MM.1S (cell line): ENCODE data around the gene GSTP1.
A peak's percentile ranks its signal among the peaks of the same experiment; 100 is the strongest.
"Not testable (repeated sequence)": the region's sequence is repeated elsewhere in the genome, so short reads cannot be mapped to it uniquely, and the experiment has no call there.

Experiments
- DNase-seq: peaks from one replicate; pipeline ENCODE4 v3.0.0-alpha.2; 2015
- H2AFZ ChIP-seq: fragments of 300-600 bp; sonication (generic); 2 replicates; pipeline ENCODE4 v1.6.0; 2016; ENCODE audit warnings: antibody characterized with exemption, low read length
- H3F3A ChIP-seq: fragments of 300-600 bp; sonication (generic); 2 replicates; pipeline ENCODE4 v1.6.1; 2016; ENCODE audit warnings: mild to moderate bottlenecking, antibody characterized with exemption, low read length, moderate library complexity, mixed read lengths; ENCODE audit not compliant: insufficient read depth
- H3K27ac ChIP-seq: fragments of 300-600 bp; sonication (generic); 2 replicates; pipeline ENCODE4 v1.5.1; 2016; ENCODE audit warnings: mild to moderate bottlenecking, low read length
- H3K27me3 ChIP-seq: fragments of 300-600 bp; sonication (generic); replicated peaks from 2 replicates; pipeline ENCODE4 v1.6.0; 2016; ENCODE audit warnings: low read length; ENCODE audit not compliant: insufficient read depth
- H3K36me3 ChIP-seq: fragments of 300-600 bp; sonication (generic); replicated peaks from 2 replicates; pipeline ENCODE4 v1.6.1; 2016; ENCODE audit warnings: mild to moderate bottlenecking, low read length, mixed read lengths; ENCODE audit not compliant: insufficient read depth
- H3K4me1 ChIP-seq: fragments of 300-600 bp; sonication (generic); 2 replicates; pipeline ENCODE4 v1.6.1; 2016; ENCODE audit warnings: low read length, mixed read lengths
- H3K4me2 ChIP-seq: fragments of 300-600 bp; sonication (generic); 2 replicates; pipeline ENCODE4 v1.6.0; 2016; ENCODE audit warnings: low read depth, low read length
- H3K4me3 ChIP-seq: fragments of 300-600 bp; sonication (generic); 2 replicates; pipeline ENCODE4 v1.5.1; 2016; ENCODE audit warnings: low read length, mixed read lengths
- H3K79me2 ChIP-seq: fragments of 300-600 bp; sonication (generic); 2 replicates; pipeline ENCODE4 v1.6.1; 2016; ENCODE audit warnings: mixed run types, low read length, mixed read lengths
- H3K9ac ChIP-seq: fragments of 300-600 bp; sonication (generic); 2 replicates; pipeline ENCODE4 v1.6.1; 2016; ENCODE audit warnings: low read length, mixed read lengths
- H3K9me2 ChIP-seq: fragments of 300-600 bp; sonication (generic); replicated peaks from 2 replicates; pipeline ENCODE4 v1.6.1; 2016; ENCODE audit warnings: mild to moderate bottlenecking, low read length, mixed read lengths; ENCODE audit not compliant: insufficient read depth
- H3K9me3 ChIP-seq: fragments of 300-600 bp; sonication (generic); replicated peaks from 2 replicates; pipeline ENCODE4 v1.6.1; 2016; ENCODE audit warnings: mild to moderate bottlenecking, low read length, mixed read lengths; ENCODE audit not compliant: insufficient read depth
- H4K20me1 ChIP-seq: fragments of 300-600 bp; sonication (generic); 2 replicates; pipeline ENCODE4 v1.6.1; 2016; ENCODE audit warnings: mild to moderate bottlenecking, low read length, moderate library complexity, mixed read lengths; ENCODE audit not compliant: insufficient read depth
- EZH2 ChIP-seq: fragments of 300-600 bp; sonication (generic); optimal IDR thresholded peaks from 2 replicates; pipeline ENCODE3; 2017; ENCODE audit warnings: low read depth, mild to moderate bottlenecking, antibody characterized with exemption, low read length, mixed read lengths
- EZH2phosphoT487 ChIP-seq: fragments of 300-600 bp; sonication (generic); IDR thresholded peaks from 2 replicates; pipeline ENCODE4 v1.6.1; 2018; ENCODE audit warnings: antibody characterized with exemption, low read length
- TF ChIP-seq, protein P1 (sequence below): fragments of 300-600 bp; sonication (generic); IDR thresholded peaks from 2 replicates; pipeline ENCODE4 v1.5.1; 2016; ENCODE audit warnings: antibody characterized with exemption, low read length, mixed read lengths

The GSTP1 gene

DNA sequence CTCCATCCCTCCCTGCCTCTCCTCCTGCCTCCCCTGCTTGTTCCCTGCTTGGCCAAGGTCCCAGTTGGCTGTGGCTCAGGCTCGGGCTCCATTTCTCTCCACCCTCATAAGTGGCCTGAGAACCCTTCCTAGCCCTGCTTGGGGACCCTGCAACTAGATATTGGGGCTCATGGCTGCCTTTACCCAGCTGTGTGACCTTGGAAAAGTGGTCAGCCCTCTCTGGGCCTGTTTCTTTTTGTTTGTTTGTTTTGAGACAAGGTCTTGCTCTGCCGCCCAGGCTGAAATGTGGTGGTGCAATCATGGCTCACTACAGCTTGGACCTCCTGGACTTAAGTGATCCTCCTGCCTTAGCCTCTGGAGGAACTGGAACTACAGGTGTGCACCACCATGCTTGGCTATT, 40.0 kb upstream of the GSTP1 start:
- Histone ChIP-seq H4K20me1 (no peaks in the 10 kb centered on the region), H2AFZ (no peak overlapping the region), H3K4me2 (no peak overlapping the region), H3K27ac (no peak overlapping the region), H3F3A (no peaks in the 10 kb centered on the region), H3K9me2 (no peaks in the 10 kb centered on the region), H3K36me3 (no peaks in the 10 kb centered on the region), H3K9ac (no peak overlapping the region), H3K4me1 (no peaks in the 10 kb centered on the region), H3K9me3 (no peaks in the 10 kb centered on the region), H3K4me3 (no peak overlapping the region), H3K27me3 (no peaks in the 10 kb centered on the region), H3K79me2 (no peaks in the 10 kb centered on the region)
- TF ChIP-seq EZH2: no peak
- TF ChIP-seq, protein P1, sequence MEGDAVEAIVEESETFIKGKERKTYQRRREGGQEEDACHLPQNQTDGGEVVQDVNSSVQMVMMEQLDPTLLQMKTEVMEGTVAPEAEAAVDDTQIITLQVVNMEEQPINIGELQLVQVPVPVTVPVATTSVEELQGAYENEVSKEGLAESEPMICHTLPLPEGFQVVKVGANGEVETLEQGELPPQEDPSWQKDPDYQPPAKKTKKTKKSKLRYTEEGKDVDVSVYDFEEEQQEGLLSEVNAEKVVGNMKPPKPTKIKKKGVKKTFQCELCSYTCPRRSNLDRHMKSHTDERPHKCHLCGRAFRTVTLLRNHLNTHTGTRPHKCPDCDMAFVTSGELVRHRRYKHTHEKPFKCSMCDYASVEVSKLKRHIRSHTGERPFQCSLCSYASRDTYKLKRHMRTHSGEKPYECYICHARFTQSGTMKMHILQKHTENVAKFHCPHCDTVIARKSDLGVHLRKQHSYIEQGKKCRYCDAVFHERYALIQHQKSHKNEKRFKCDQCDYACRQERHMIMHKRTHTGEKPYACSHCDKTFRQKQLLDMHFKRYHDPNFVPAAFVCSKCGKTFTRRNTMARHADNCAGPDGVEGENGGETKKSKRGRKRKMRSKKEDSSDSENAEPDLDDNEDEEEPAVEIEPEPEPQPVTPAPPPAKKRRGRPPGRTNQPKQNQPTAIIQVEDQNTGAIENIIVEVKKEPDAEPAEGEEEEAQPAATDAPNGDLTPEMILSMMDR: no peak
- no peak for TF ChIP-seq EZH2phosphoT487
- no peak for DNase-seq

DNA sequence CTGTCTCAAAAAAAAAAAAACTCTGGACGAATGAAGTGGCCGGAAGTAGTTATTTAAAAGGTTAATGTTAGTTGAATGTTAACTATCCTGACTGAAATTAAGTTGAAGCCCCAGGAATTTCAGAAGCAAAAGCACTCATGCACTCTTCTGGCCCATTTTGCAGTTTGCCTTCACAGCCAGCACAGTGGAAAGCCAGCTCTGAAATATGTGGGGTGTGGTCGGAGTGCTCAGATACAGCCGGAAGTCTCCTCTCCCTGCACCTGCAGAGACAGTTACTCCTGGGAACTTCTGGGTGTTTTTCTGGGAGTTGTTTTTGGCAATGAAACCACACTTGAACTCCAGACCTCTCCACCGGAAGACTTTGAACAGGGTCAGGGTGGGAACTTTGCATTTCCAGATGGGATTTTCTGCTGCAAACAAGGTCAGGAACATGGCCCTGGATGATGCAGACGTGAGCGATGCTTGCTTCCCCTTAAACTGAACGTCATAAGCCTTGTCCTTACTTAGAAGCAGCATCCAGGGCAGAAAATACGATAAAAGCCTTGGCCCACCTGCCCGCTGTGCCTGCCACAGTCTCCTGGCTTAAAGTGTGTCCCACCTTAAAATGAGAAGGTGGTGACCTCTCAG, 38.9 kb upstream of the GSTP1 start:
- Histone ChIP-seq H3K27ac (no peak overlapping the region), H3K4me1 (no peaks in the 10 kb centered on the region), H3K4me2 (no peak overlapping the region), H3K36me3 (no peaks in the 10 kb centered on the region), H4K20me1 (no peaks in the 10 kb centered on the region), H3K9me3 (no peaks in the 10 kb centered on the region), H3F3A (no peaks in the 10 kb centered on the region), H3K9me2 (no peaks in the 10 kb centered on the region), H3K79me2 (no peaks in the 10 kb centered on the region), H3K9ac (no peak overlapping the region), H3K4me3 (no peak overlapping the region), H2AFZ (no peak overlapping the region), H3K27me3 (no peaks in the 10 kb centered on the region)
- no peak for DNase-seq
- TF ChIP-seq EZH2: no peak

DNA sequence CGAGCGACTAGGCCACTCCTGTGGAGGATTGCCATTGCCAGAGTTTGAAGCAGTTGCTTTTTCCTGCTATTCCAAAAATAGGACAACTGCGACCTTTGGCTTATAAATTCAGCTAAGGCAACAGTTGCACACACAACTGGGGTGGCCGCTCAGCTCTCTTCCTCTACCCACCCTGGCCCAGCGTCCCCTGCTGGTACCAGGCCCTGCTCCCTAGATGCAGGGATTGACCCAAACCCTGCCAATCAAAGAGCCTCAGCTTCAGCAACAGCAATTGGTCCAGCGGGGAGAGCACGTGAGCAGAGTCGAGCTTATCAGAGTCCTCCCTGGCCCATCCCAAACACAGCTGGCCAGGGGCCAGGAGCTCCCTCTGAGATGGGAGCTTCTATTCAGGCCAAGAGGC, 38.3 kb upstream of the GSTP1 start:
- Histone ChIP-seq H3K4me2 (no peak overlapping the region), H4K20me1 (no peaks in the 10 kb centered on the region), H3K4me1 (no peaks in the 10 kb centered on the region), H3K36me3 (no peaks in the 10 kb centered on the region), H2AFZ (no peak overlapping the region), H3K9me3 (no peaks in the 10 kb centered on the region), H3K27me3 (no peaks in the 10 kb centered on the region), H3F3A (no peaks in the 10 kb centered on the region), H3K79me2 (no peaks in the 10 kb centered on the region), H3K4me3 (no peak overlapping the region), H3K27ac (no peak overlapping the region), H3K9ac (no peak overlapping the region), H3K9me2 (no peaks in the 10 kb centered on the region)
- DNase-seq: no peak
- TF ChIP-seq EZH2: no peak
- TF ChIP-seq, protein P1: 0 out of 2 replicates have a peak, but pooled peaks have one; percentile 4

DNA sequence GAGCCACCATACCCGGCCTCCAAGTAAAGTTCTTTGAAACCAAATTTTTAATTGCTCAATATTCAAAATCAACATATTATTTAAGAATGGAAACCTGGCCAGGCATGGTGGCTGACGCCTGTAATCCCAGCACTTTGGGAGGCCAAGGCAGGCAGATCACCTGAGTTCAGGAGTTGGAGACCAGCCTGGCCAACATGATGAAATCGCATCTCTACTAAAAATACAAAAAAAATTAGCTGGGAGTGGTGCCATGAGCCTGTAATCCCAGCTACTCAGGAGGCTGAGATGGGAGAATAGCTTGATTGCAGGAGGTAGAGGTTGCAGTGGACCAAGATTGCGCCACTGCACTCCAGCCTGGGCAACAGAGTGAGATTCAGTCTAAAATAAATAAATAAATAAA, 35.5 kb upstream of the GSTP1 start:
- not testable (repeated sequence) for H2AFZ ChIP-seq, H3K36me3 ChIP-seq, H3F3A ChIP-seq, H3K4me3 ChIP-seq, H3K9ac ChIP-seq, H3K79me2 ChIP-seq, H3K27ac ChIP-seq, H4K20me1 ChIP-seq, H3K4me2 ChIP-seq, H3K4me1 ChIP-seq, H3K9me3 ChIP-seq, DNase-seq, H3K9me2 ChIP-seq, H3K27me3 ChIP-seq
